ENCODE results near the gene FBN1. TPM values are rescaled to one million over a fixed set of nuclear protein-coding genes. Genes with fewer than 3 reads are reported as not detected.

Gene FBN1
- total RNA-seq, result 67.1 and 81.2 TPM in 2 replicates
- 506 TPM for polyA plus RNA-seq (2012)

DNA sequence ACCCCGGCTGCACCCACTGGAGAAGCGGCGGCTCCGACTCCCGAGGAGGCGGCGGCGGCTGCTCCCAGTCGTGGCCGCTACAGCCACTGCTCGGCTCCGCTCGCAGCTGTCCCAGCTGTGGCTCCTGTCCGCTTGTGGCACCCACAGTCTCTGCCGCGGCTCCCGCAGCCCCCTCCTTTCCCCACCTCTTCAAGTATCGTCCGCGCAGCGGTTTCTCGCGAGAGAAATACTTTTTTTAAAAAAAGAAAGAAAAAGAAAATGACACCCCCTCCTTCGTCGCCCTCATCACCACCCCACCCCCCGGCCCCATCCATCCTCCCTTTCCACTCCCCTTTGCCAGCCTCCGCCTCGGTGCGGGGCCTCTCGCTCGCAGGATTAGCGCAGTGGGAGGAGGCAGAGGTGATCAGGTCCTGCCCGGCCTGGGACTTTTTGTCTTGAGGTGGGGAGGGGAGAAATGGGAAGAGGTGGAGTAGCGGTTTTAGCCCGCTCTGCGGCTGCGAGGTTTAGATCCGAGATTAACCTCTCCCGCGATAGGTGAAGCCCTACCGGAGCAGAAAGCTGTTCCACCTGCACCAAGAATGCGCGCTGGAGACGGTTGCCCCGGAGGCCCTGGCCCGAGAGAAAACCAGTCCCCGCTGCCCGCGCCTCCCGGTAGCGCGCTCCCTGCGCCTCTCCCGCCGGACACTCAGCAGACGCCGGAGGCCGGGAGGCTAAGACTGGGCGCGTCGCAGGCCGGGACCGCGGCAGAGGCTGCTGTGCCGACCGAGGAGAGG, at the start of gene FBN1:
Gene FBN1 (minus strand): TSS at position 152 of the 773 bp plus-strand sequence. CDS start 940 bp downstream, outside the sequence.
- peak; percentile 91 for DNase-seq (ENCODE audit: low read depth)

GRCh38 chr15:48693484-48693883, 48.0 kb upstream of the FBN1 start:
- peak; percentile 6 for DNase-seq (ENCODE audit: low read depth)

DNA sequence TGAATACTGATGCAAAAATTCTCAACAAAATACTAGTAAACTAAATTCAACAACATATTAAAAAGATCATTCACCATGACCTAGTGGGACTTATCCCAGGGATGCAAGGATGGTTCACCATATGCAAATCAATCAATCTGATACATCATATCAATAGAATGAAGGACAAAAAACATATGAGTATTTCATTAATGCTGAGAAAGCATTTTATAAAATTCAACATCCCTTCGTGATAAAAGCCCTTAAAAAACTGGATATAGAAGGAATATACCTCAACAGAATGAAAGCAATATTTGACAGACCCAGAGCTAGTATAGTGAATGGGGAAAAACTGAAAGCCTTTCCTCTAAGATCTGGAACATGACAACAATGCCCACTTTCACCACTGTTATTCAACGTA, 43.0 kb upstream of the FBN1 start:
- no peak for DNase-seq (ENCODE audit: low read depth)

GRCh38 chr15:48683991-48684765, 38.7 kb upstream of the FBN1 start:
- DNase-seq (ENCODE audit: low read depth), result no peak

GRCh38 chr15:48682942-48683651, 37.6 kb upstream of the FBN1 start:
- peak; percentile 55 for DNase-seq (ENCODE audit: low read depth)

DNA sequence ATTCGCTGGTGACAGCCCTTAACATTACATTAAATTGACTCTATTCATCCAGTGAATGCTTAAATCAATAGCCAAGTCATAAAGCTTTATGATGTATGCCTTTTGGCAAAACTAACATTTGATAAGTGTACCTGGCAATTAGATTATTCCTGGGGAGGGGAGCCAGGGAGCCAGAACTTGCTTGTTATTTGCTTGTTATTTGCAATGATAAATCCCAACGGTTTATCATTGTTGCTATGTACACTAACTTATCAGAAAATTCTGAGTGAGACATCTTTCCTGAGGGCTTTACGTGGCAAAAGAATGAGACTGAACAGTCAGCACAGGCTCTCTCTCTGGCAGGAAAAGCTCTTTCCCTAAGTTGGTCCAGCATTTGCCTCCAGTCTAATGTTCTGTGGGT, 35.8 kb upstream of the FBN1 start:
- no peak for DNase-seq (ENCODE audit: low read depth)

DNA sequence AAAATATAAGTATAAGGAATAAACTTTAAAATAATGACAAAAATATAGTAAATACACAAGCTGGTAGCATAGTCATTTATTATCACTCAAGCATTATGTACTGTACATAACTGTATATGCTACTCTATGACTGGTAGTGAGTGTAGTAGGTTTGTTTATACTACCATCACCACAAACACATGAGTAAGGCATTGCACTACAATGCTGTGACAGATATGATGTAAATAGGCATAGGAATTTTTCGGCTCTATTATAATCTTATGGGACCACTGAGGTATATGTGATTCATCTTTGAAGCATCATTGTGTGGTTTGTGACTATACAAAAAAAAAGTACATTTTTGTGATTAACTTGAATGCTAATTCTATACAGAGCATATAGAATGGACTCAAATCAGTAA, 35.3 kb upstream of the FBN1 start:
- DNase-seq (ENCODE audit: low read depth), result no peak

DNA sequence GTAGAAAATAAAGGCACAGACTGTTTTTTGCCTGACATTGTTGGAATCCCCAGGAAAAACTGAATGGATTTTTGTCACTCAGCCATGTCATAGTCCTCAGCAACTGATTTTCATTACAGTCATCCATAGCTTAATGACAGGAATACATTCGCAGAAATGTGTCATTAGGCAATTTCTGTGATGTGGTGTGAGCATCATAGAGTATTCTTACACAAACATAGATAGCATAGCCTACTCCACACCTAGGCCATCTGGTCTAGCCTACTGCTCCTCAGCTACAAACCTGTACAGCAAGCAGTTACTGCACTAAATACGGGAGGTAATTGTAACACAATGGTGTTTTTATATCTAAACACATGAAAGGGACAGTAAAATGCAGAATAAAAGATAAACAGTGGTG, 34.4 kb upstream of the FBN1 start:
- no peak for DNase-seq (ENCODE audit: low read depth)

GRCh38 chr15:48678851-48679250, 33.3 kb upstream of the FBN1 start:
- no peak for DNase-seq (ENCODE audit: low read depth)

DNA sequence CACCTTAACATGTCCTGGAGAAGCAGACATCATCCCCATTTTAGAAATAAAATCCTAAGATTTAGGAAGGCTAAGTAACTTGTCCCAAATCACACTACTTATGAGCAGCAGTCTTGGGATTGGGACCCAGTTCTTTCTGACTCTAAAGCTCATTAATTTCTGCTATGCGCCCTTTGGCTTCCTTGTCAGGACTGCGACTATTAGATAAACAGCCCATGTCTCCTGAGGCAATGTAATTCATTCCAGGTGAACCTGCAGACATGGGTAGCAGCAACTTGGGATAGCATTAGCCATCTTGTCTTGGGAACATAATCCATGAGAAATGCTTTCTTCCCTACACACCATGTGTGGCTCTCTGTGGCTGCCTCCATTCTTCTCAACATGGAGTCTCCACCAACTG, 32.3 kb upstream of the FBN1 start:
- DNase-seq (ENCODE audit: low read depth), result no peak

DNA sequence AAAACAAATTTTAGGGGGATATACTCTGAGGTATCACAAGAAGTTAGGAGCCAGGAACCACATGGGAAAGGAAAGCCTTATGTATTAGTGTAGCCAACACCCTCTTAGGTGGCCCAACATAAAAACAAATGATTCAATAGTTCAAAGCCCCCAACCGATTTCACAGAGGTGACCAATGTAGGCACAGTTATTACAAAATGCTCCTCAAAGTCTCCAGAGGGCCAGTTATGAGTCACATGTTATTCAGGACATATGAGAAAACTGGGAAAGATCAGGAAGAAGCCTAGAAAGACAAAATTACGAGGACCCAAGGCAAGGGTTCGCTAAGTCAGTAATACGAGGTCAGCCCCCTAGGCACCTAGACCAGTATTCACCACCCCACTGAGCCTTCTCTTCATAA, 29.9 kb upstream of the FBN1 start:
- no peak for DNase-seq (ENCODE audit: low read depth)

GRCh38 chr15:48674876-48675275, 29.4 kb upstream of the FBN1 start:
- no peak for DNase-seq (ENCODE audit: low read depth)

- DNase-seq (ENCODE audit: low read depth), result no peak
Observed at GRCh38 chr15:48672206-48672605, 26.7 kb upstream of the FBN1 start.

DNA sequence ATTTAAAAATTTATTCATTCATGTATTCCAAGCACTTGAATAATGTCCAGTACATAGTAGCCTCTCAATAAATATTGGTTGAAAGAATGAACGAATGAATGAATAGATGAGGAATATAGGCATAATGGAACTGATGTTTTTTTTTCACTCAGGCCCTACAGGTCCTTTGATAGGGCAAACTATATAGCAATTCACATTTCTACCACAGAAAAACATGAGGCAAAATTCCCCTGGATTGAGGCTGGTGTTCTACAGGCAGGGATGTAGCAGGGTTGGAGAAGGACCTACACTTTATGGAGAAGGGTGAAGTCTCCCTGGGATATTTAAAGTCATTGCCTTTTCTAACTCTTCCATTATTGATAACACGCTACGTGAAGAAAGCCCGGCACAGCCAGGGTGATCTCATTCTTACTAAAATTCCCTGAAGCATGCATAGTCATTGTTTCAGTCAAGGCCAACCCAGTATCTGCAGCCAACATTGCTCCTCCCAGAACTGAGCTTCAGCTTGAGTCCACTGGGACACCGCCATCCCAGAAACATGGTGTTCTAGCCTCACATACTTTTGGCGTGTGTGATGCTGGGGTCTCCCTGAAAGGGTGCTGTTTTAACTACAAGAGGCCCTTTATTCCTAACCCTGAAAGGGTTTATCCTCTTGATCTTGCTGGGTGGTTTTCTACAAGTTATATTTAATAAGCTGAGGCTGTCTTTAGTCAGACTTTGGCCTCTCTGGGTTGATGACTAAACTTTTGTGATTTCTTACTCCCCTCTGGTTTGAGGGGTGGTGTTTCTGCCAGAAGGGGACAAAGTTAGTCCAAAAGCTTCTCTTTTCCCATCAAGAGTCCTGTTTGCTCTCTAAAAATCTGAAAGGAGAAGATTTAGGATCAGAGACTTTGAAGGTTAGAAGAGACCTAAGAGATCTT, 25.9 kb upstream of the FBN1 start:
- DNase-seq (ENCODE audit: low read depth), result no peak

GRCh38 chr15:48667701-48668100, 22.2 kb upstream of the FBN1 start:
- no peak for DNase-seq (ENCODE audit: low read depth)

- DNase-seq (ENCODE audit: low read depth), result no peak
Observed at GRCh38 chr15:48664436-48664835, 18.9 kb upstream of the FBN1 start.

- DNase-seq (ENCODE audit: low read depth), result no peak
Observed at GRCh38 chr15:48657950-48658591, 12.6 kb upstream of the FBN1 start.

- no peak for DNase-seq (ENCODE audit: low read depth)
Observed at GRCh38 chr15:48654801-48655200, 9.3 kb upstream of the FBN1 start.

DNA sequence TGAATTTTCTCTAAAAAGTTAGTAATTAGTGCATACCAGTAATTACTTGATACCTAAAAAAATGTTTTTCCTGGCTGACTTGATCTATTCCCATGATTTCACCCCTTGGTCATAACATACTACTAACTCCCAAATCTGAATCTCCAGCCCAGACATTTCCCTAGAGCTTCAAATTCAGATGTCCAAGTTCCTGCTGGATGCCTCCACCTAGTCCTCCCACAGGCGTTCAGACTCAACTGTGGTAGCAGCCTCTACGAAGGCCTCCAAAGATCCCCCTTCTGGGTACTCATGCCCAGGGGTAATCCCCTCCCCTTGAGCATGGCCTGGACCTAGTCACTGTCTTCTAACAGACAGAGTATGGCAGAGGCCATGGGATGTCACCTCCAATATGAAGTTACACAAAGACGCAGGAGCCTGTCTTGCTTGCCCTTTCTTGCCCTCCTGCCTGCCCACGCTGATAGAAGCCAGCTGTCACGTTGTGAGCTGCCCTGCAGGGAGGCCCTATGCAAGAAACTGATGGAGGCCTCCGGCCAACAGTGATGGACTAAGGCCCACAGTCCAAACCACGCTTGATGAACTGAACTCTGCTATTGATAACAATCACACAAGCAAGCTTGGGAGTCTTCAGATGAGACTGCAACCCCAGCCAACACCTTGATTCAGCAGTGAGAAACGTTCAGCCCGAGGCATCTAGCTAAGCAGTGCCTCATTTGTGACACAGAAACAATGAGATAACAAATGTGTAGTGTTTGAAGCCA, 8.6 kb upstream of the FBN1 start:
- DNase-seq (ENCODE audit: low read depth), result no peak

DNA sequence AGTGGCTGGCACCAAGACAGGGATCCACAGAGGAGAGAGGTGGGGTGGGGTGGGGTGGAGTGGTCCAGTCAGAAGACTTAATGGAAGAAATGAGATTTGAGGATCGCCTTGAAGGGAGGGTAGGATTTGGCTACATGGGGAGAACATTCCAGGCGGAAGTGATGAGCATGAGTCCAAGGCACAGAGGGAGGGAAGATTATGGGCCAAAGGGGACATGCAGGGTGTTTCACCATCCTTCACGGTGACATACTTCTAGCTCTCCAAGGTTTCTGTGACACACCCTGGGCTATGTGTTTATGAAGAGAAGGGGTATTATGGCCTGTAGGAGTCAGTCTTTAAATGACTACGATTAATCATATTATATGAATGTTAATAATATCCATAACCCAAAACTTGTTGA, 7.7 kb upstream of the FBN1 start:
- DNase-seq (ENCODE audit: low read depth), result no peak

All from myocyte (in vitro differentiated cells).